NCI-H187 treated with DMSO at 0.1 percent for 48 hours (cell line): ENCODE measurements around the gene P4HB.

Experiments
- DNase-seq: peaks from one replicate; lab custom pipeline; 2025; lab: John Stamatoyannopoulos, UW

P4HB gene

DNA sequence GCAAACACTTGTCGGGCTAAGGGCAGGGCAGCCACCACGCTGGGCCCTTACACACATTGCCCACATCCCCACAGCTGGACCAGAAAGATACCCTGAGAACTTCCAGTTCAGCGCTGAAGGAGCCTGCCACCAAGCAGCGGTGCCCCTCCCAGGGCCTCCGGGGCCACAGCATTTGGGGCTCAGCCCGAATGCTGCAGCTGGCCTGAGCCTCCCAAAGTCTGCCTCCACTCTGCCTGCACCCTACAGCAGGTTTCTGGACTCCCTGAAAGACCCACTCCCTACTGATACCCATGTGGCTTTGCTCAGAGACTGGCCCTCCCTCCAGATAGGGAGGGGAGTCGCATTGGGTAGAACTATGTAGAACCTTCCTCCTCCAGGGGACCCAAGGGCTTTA, 28.8 kb downstream of the P4HB start:
- no peak for DNase-seq

- DNase-seq: no peak
These were observed 30.5 kb downstream of the P4HB start for GRCh38 chr17:81829858-81830257.

DNA sequence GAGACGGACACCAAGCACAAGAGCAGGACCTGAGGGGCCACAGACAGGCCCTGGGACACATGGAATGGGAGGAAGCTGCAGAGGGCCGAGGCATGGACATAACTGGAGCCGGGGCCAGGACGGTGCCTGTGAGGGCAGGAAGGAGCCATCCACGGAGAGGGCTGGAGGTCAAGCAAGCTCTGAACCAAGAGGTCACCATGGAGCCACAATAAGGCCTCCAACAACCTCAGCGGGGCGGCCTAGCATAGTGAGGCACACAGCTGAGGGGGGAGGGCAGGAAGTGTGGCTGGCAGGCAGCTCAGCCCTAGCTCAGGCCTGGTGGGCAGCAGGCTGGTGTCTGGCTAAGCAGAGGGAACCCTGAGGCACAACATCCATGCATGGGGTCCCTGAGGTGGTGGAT, 31.7 kb downstream of the P4HB start:
- DNase-seq: no peak

DNA sequence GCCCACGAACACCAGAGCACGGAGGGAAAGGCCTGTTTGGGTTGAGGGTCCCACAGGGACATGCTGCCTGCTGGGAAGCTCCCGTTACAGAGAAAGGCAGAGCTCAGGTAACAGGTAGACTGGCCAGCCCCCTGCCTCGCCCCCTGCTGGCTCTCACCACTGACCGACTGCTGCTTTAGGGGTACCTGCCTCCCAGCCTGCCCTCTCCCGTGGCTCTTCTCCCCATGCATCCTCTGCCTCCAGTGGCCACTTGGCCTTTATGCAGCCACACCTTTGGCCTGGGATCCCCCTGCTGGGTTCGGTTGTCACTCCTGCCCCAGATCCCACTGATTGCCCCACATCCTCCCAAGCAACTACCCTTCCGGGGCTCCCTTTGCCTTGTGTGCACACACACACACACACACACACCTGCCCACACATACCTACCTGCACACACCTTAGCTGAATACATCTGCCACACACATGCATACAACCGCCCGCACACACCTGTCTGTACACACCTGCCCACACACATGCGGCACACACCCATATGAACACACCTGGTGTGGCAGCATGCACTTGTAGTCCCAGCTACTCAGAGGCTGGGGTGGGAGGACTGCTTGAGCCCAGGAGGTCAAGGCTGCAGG, 34.4 kb downstream of the P4HB start:
- no peak for DNase-seq

DNA sequence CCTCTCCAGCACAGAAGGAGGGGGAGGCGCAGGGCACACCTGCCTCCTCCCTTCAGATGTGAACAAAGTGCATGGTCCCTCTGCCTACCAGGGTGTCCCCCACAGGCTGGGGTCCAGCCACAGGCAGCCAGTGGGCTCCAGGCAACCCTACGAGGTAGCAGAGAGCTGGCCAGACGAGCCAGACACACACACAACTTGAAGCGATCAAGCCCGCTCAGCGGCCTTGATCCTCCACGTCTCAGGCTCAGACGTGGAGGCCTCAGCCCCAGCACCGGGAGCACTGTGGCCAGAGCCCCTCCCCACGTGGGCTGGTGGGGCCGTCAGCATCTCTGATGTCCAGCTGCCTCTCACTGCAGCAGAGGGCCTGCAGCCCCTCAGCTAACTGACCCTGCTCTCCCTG, 35.7 kb downstream of the P4HB start:
- DNase-seq: no peak

DNA sequence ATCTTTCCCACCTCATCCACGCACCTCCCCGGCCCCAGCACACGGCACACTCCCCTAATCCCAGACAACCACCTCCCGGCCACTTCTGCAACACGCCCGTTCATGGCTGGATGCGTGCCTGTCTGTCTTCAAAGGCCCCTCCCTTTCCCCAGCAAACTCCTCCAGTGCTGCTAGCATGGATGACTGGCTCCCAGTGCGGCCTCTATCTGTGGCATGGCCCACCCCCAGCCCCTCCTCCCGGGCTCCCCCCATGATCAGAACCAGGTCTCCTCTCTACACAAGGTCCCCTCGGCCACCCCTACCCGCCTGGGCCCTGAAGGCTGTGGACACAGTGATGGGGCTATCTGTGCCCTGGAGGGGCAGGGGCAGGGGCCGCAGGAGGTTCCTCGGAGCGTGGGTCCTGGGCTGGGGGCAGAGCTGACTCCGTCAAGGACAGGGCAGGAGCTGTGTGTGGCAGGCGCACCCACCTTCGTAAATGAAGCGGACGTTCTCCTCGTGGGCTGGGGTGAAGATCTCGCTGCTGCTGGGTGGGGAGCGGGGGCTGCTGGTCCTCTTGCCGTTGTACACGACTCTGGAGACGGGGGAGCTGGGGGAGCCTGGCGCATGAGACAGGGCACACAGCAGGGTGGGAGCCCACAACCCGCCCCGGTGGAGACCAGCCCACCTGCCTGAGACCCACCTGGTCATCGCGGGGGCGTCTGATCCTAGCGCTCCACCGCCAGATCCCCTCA, 36.4 kb downstream of the P4HB start:
- no peak for DNase-seq

DNA sequence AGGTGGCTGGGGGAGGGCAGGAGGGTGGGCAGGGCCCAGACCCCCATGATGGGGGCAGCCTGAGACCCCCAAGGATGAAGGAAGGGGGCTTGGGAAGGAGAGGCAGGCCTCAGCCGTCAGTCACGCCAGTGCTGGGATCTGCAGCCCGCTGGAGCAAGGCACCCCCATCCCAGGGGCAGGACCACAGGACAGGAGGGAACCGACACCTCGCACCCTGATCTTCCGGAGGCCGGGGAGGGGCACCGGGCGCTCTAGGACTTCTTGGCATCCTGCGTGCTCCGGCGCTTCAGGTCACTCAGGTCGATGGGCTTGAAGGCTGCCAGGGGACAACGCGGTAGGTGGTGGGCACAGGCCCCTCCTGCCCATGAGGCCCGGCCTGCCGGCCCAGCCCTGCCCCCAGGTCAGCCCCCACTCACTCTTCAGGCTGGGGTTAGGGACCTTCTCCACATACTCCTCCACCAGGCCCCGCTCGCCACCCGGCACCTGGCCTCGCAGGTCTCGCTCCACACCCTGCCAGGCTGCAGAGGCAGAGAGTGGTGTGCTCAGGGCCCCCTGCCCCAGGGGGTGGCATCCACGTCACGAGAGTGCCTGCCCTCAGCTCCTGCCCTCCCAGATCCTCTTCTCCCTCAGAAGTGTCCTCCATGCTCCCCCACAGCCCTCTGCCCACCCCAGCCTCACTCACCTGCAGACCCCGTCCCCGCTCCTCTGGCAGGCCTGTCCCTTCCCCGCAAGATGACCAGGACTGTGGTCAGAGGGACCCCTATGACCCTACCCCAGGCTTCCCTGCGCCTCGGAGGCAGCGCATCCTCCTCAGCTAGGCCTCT, 37.1 kb downstream of the P4HB start:
- DNase-seq: no peak

DNA sequence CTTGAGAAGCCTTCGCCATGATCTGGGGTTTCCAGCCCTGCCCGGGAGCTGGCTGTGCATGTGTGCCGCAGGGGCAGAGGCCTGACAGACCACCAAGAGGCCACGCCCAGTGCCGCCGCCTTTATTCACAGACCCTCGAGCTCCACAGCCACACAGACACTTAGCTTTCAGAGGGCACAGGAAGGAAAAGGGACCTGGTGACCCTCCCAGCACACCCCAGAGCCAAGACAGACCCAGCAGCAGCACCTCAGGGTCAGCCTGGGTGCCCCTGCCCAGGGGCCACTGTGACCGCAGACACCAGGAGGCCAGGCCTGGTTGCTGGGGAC, 38.1 kb downstream of the P4HB start:
- DNase-seq: no peak

DNA sequence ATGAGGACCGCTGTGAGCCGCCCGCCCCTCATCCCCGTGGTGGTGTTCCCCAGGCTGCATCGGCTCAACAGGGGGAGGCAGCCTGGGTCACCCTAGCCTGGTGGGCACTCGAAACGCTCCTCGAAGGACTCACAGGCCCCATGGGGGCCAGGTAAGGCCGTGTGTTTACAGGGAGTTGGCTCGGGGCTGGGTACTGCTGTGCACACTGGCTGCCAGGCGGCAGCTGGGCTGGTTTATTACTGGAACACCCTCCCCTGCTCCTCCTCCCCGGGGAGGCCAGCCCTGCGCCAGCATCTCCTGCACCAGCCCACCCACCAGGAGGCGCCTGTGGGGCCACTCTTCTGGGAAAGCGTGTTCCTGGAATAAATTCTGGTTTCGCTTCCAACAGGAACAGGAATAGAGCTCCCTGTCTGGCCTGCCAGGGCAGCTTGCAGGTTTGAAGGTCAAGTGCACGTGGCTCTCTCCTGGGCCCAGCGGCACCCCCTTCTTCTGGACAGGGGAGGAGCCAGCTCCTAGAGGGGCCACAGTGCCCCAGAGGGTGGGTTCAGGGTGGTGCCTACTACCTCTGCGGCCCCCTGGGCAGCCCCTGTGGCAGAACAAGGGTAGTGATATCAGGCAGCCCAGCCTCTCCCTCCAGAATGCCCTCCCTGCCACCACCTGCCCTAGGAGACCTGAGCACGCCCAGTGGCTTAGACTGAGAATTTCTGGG, 38.6 kb downstream of the P4HB start:
- no peak for DNase-seq

GRCh38 chr17:81821147-81821546, 39.2 kb downstream of the P4HB start:
- DNase-seq: no peak

GRCh38 chr17:81819708-81820107, 40.6 kb downstream of the P4HB start:
- DNase-seq: no peak

DNA sequence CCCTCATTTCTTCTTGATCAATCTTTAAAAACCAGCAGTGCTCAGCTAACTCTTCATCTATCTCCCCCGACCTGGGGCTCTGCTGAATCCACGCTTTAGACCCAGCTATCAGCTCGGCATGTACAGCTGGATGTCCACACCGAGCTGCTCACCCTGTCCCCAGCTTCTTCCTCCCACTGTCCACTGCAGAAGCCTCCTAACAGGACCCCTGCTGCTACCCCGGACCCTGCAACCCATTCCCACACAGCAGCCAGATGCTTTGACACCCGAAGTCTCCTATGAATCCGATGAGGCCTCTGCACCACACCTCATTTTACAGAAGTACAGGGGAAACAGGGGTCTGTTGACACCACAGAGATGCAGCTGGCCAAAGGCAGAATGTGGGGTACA, 42.6 kb downstream of the P4HB start:
- no peak for DNase-seq

DNA sequence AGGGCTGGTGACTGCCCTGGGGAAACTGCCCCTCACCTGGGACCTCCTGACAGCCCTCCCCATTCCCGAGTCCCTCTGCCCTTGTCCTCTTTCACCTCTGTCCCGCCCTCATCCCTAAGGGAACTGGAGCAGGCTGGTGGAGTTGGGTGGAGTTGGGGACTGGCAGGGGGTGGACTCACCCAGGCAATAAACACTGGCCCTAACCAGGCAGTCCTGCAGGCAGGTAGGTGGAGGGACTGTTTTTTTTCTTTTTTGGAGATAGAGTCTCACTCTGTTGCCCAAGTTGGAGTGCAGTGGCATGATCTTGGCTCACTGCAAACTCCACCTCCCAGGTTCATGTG, 44.7 kb downstream of the P4HB start:
- no peak for DNase-seq

DNA sequence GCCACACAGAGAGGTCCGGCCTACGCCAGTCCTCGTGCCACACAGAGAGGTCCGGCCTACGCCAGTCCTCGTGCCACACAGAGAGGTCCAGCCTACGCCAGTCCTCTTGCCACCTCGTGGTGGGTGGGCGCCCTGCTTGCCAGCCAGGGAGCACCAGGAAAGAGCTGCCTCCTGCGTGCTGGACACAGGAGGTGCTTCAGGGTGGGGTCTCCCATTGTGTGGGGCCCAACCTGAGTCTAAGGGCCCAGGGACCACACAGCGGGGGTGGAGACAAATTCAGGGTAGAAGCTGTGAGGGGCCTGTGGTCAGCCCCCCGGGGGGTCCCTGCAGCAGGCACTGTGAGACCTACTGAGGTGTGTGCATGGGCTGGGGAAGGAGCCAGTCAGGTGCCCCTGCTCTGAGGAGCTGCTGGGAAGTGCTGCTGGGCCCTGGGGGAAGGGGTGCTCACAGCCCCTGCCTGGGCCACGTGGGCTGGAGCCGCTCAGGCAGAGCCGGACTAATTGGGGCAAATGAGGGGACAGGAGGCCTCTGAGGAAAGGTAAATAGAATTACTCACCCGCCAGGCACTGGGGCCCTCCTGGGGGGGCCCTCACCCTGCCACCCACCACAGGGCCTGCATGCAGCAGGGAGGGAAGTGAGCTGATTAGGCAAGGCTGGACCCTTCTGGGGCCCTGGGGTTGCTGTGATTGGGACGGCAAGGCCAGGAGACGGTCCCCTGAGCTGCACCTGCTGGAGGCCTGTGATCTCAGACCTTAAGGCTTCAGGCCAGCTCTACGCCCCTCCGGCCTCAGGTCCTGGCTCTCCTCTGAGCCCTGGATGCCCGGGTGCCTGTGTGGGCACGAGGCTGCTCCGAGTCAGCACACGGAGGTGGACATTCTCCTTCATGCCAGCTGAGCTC, 45.3 kb downstream of the P4HB start:
- DNase-seq: no peak

DNA sequence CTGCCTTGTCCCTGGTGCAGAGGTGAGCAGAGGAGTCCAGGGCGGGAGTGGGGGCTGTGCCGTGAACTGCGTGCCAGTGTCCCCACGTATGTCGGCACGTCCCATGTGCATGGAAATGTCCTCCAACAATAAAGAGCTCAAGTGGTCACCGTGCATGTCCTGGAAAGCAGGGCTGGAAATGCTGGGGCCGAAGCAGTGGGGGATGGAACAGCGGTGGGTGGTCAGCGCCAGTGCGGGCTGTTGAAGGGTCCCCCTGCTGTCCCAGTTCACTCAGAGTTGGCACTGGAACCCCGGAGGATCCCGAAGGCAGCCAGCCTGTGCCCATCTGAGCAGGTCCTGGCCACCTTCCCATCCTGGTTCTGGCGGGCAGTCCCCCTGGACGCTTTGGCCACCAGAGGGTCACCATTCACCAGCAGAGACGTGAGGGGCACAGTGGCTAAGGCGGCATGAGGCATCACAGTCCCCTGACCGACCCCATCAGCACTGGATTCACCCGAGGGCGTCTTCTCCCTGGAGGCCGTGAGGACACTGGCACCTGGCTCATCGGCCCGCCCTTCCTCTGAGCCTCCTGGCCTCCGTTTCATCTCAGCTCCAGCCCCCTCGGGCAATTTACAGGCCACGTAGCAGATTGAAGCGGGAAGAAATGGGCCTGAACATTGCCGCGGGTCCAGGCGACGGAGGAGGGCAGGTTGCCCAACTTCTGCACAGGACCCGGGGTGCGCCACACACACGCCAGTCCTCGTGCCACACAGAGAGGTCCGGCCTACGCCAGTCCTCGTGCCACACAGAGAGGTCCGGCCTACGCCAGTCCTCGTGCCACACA, 46.3 kb downstream of the P4HB start:
- DNase-seq: no peak

GRCh38 chr17:81813371-81813684, 47.0 kb downstream of the P4HB start:
- no peak for DNase-seq

GRCh38 chr17:81812571-81813370, 47.6 kb downstream of the P4HB start:
- no peak for DNase-seq

DNA sequence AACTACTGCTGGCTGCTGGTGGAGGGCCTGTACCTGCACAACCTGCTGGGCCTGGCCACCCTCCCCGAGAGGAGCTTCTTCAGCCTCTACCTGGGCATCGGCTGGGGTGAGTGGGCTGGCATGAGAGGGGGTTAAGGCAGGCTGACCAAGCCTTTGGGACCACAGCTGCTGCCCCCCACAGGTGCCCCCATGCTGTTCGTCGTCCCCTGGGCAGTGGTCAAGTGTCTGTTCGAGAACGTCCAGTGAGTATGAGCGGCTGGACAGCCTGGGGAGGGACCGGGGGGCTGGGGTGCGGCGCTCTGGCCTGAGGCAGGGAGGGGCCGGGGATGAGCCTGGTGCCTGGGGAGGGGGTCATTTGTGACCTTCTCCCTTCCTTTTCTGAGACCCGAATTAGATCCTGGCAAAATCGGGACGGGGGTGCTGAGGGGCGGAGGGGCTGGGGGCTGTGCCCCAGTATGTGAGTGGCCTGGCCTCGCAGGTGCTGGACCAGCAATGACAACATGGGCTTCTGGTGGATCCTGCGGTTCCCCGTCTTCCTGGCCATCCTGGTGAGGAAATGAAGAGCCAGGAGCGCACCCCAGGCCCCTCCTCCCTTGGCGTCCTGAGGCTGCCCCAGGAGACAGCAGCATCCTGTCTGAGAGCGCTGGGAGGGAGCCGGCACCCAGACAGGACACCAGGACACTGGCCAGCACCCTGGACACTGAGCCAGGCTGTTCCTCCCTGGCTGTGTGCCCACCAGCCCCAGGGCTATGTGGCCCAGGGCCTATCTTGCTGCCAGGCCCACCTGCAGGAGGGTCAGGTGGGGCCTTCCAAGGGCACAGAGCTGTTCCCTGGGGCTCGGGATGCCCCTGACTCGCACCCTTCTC, 48.4 kb downstream of the P4HB start:
- no peak for DNase-seq
